ENCODE measurements around the gene COL18A1.

DNA sequence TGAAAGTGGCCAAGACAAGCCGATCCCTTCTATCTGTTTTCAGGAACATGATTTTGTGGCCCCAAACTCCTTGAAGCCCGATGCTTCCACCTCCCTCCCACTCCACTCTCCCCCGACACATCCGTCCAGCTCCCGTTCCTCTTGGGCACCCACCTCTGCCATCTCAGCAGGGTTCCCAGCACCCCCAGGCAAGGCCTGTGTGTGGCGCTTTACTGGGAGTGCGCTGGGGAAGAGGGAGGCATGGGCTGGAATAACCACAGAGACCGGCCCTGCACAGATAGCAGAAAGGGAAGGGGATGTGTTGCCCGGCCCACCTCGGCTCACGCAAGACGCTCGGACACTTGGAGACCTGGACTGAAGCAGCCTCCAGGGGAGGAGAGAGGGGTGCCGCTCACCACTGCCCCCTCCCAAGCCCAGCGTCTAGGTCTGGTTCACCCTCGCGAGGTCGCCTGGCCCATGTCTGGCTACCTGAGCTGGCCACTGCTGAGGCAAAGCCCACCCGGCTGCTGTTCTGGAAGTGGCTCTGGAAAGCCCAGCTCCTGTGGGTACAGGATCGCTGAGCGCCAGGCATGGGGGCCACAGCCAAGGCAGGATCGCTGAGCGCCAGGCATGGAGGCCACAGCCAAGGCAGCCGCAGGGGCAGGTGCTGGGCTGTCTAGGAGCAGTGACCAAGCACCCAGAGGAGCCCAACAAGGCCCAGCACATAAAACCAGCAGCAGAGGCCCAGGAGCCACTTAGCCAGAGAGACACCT, 23.8 kb upstream of the COL18A1 start:
- TF ChIP-seq, protein P1, sequence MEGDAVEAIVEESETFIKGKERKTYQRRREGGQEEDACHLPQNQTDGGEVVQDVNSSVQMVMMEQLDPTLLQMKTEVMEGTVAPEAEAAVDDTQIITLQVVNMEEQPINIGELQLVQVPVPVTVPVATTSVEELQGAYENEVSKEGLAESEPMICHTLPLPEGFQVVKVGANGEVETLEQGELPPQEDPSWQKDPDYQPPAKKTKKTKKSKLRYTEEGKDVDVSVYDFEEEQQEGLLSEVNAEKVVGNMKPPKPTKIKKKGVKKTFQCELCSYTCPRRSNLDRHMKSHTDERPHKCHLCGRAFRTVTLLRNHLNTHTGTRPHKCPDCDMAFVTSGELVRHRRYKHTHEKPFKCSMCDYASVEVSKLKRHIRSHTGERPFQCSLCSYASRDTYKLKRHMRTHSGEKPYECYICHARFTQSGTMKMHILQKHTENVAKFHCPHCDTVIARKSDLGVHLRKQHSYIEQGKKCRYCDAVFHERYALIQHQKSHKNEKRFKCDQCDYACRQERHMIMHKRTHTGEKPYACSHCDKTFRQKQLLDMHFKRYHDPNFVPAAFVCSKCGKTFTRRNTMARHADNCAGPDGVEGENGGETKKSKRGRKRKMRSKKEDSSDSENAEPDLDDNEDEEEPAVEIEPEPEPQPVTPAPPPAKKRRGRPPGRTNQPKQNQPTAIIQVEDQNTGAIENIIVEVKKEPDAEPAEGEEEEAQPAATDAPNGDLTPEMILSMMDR (conservative IDR thresholded peaks at IDR 0.05) = no peak
- TF ChIP-seq ZFX (IDR thresholded peaks at IDR 0.05) = no peak
